Measurements from ENCODE around the gene RANBP3L.

- no peak for TF ChIP-seq CTCF (IDR thresholded peaks at IDR 0.05)
- no peak for TF ChIP-seq KDM1A (IDR thresholded peaks at IDR 0.05; ENCODE audit: low read depth)
- TF ChIP-seq EHMT2 (IDR thresholded peaks at IDR 0.05; ENCODE audit: low read depth): no peak
- no peak for TF ChIP-seq EP300 (IDR thresholded peaks at IDR 0.05)
- no peak for TF ChIP-seq MAX (IDR thresholded peaks at IDR 0.05)
These were observed 48.1 kb downstream of the RANBP3L start for GRCh38 chr5:36253575-36253974.

Measured in A549 (cell line).